Right renal pelvis (tissue), 4 donors: ENCODE measurements around the gene EOLA1. TPM values are rescaled to one million over a fixed set of nuclear protein-coding genes. Genes with fewer than 3 reads are reported as not detected.
"Not testable (repeated sequence)": the region's sequence is repeated elsewhere in the genome, so short reads cannot be mapped to it uniquely, and the experiment has no call there.

ENCODE experiments used
- DNase-seq, 4 donors: peaks; one replicate each; pipeline ENCODE4 v3.0.0-alpha.2; 2013; ENCODE audit warnings: low read depth in 4 of 4, low spot score in 3 of 4, missing footprints in 1 of 4
- polyA plus RNA-seq, 4 donors: library from polyadenylated mRNA; unstranded; fragments of 120-200 nt; gene quantifications; one replicate each; pipeline ENCODE4 v1.2.1, GENCODE V29; 2013; ENCODE audit not compliant: insufficient read length in 4 of 4

Gene EOLA1
- polyA plus RNA-seq, 4 donors: 18.9 to 21.4 (median 20.2) TPM

GRCh38 chrX:149585631-149586030 lies 44.8 kb downstream of the EOLA1 start:
- not testable (repeated sequence) for DNase-seq

GRCh38 chrX:149587359-149587758 lies 46.5 kb downstream of the EOLA1 start, which contains the start of gene MAGEA9B:
TSS of gene MAGEA9B (minus strand) at chrX:149587459. CDS start at chrX:149583179, 4,280 bp downstream.
- DNase-seq: not testable (repeated sequence)

- DNase-seq: not testable (repeated sequence)
These were observed 50.2 kb downstream of the EOLA1 start for GRCh38 chrX:149590993-149591392.

- not testable (repeated sequence) for DNase-seq
These were observed 54.4 kb downstream of the EOLA1 start, which contains the start of gene HSFX2 for GRCh38 chrX:149595214-149595613. TSS of gene HSFX2 (minus strand) at chrX:149595314. CDS start at chrX:149594700, 614 bp downstream.

- DNase-seq: not testable (repeated sequence)
These were observed 55.1 kb downstream of the EOLA1 start for GRCh38 chrX:149595943-149596342.

Other genes starting within 250 kb of the EOLA1 start
- 10 to 100 TPM; 32.2 to 36.8 (median 35.3) TPM for gene IDS, start 35.7 kb upstream of the EOLA1 start, polyA plus RNA-seq
- under 1 TPM in 1 of 4 donors, not detected in 3; 0.12 TPM for gene HSFX3, start 8.9 kb downstream of the EOLA1 start, polyA plus RNA-seq
- gene MAGEA9B, start 46.4 kb downstream of the EOLA1 start, polyA plus RNA-seq: under 1 TPM in 1 of 4 donors, not detected in 3; 0.08 TPM
- 1 to 10 TPM in 1 of 4 donors, under 1 TPM in 3; 0.46 to 1.4 (median 0.49) TPM for gene HSFX2, start 54.3 kb downstream of the EOLA1 start, polyA plus RNA-seq
- 10 to 100 TPM; 39.8 to 45.3 (median 41.5) TPM for gene TMEM185A, start 90.8 kb downstream of the EOLA1 start, polyA plus RNA-seq
- not detected for gene MAGEA11, start 171.0 kb downstream of the EOLA1 start, polyA plus RNA-seq
- gene HSFX1, start 233.1 kb downstream of the EOLA1 start, polyA plus RNA-seq: 1 to 10 TPM; 2.0 to 2.2 (median 2.2) TPM
- not detected for gene MAGEA9, start 240.9 kb downstream of the EOLA1 start, polyA plus RNA-seq